Measurements from ENCODE around the gene ELP5. TPM values are rescaled to one million over a fixed set of nuclear protein-coding genes. Genes with fewer than 3 reads are reported as not detected.
"Not testable (repeated sequence)": the region's sequence is repeated elsewhere in the genome, so short reads cannot be mapped to it uniquely, and the experiment has no call there.

ELP5 gene
- polyA plus RNA-seq, 4 donors, result 43.7 to 61.9 (median 50.9) TPM

DNA sequence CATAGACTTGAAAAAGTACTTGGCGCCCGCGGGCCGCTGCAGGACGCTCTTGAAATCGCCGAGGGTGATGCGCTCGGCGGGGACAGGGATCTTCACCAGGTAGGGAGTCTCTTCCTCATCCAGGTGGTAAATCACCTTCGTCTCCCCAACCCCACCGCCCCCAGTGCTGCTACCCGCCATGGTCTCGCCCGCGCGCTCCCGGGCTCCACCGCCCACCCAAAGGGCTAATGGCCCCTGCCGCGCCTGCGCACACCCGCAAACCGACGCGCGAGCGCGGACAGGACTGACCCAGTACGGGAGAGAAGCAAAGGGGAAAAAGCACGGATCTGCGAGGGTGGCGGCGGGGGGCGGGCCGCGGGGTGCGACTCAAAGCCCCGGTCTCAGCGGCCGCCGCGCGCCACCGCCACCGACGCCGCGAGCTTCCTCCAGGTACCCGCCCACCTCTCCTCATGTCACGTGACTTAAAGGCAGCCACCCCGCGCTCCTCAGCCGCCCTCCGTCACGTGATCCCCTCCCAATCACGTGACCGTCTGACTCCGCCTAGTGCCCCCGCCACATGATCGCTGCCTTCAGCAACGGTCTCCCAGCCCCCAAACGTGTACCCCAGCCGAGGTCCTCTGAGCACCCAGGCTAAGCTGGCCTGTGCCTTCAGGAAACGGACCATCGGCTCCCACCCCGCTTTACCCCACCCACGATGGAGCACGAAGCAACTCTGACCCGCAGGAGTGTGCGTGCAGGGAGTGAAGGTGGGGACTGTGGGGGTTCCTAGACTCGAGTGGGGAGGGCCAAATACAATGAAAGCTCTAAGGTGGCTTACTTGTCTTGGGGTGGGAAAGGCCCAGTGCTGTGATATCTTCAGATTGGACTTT, 17.7 kb upstream of the ELP5 start, which contains the start of gene DVL2:
Gene DVL2, minus strand, starts transcription at position 435 of the 869 bp plus-strand sequence. Its CDS starts 255 bp downstream, at position 180.
- DNase-seq (ENCODE audit: low read depth in 4 of 4, low spot score in 2 of 4), result peak in 1 of 4 donors; percentile 93

DNA sequence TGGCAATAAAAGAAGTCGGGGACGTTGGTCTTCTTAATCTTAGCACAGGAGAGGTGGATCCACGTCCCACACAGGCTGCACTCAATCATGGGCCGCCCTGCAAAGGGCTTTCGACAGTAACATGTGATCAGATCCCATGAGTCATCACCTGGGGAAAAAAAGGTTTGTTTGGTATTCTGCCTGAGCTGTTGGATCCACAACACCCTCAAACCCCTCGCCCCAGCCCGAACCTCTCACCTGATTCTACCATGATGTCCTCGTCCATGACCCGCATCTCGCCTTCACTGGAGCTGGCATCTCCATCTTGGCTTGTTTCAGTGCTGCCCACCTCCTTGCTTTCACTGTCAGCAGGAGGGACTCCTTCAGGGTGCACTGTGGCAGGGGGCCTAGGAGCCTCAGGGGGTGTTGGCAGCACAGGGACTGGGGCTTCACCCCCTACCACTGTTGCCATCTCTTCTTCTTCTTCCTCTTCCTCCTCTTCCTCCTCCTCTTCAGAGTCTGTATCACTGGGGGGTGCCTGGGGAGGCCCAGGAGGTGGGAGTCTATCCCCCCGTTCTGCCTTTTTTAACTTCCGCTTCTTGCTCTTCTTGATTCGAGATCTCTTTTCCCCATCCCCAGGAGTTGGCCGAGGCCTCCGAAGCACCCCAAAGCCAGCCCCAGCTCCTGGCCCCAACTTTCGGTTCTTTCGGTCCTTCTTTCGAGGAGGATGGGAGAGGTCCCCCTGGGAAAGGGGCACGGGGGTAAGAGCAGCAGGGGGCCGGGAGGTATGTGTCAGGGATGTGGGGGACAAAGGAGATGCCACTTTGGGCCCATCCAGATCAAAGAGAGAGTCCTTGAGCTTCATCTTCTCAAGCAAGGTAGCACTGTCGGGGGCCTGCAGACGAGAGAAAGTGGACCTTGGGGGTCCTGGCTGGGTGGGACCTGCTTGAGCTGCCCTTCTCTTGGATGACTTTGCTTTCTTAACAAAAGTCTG, 16.0 kb upstream of the ELP5 start:
- no peak for DNase-seq (ENCODE audit: low read depth in 4 of 4, low spot score in 2 of 4)

- DNase-seq (ENCODE audit: low read depth in 4 of 4, low spot score in 2 of 4), result no peak
Measured at GRCh38 chr17:7236808-7237207, 15.2 kb upstream of the ELP5 start.

GRCh38 chr17:7237266-7237760, 14.7 kb upstream of the ELP5 start:
- no peak for DNase-seq (ENCODE audit: low read depth in 4 of 4, low spot score in 2 of 4)

DNA sequence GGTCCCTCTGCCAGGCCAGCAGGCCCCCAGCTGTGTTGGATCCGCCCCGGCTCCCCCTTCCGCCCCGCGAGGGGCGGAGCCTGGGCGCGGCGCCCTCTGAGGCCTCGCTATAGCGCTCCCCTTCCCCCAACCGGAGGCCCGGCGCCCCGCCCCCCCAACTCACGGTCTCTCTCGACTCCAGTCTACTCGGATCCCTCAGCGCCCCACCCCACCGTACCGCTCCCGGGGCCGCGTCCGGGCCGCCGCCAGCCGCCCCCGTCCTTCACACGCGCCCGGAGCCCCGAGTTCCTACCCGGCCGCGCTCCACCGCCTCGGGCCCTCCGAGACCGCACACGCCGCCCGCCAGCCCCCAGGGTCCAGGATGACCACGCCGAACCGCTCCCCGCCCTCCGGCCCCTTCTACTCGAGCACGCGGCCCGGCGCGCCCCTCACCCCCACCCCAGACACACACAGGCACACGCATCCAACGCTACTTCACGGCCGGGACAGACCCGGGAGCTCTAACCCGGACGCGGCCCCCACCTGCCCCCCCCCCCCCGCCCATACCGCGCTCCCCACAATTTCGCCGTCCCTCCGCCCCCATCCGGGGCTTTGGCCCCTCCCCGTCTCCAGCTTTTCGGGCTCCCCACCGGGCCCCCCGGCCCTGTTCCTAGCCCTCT, 14.1 kb upstream of the ELP5 start:
- DNase-seq (ENCODE audit: low read depth in 4 of 4, low spot score in 2 of 4), result no peak

DNA sequence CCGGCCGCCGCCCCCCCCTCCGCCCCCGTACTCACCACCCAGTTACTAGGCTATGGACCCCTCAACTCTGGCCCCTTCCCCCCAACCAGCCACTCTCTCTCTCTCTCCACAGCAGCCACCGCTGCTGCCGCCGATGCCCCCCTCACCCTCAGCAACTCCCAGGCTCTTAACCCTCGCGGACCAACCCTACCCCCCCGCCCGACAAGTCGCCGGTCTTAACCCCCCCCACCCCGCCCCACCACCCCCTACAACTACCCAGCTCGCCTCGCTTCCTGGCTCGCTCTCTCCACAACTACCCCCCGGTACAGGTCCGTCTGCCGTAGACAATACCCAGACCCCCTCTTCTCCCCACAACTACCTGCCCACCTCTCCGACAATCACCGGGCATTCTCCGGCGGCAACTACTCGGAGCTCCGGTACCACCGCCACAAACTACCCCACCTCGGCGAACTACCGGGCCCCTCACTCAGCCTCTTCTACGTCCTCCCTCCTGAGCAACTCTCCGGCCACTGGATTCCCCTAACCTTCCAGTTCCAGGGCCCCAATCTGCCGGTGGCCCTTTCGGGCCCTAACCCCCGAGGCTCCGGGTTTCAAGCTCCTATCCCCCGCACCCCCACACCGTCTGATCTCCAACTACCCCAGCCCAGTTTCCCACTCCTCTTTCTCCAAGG, 13.5 kb upstream of the ELP5 start:
- no peak for DNase-seq (ENCODE audit: low read depth in 4 of 4, low spot score in 2 of 4)

- peak; percentile 94 to 99 (median 99) for DNase-seq (ENCODE audit: low read depth in 4 of 4, low spot score in 2 of 4)
Measured at GRCh38 chr17:7239091-7240027, 12.7 kb upstream of the ELP5 start, which contains the start of gene PHF23. PHF23 (minus strand) TSS chr17:7239457; CDS start chr17:7239279, 178 bp downstream.

GRCh38 chr17:7240375-7240774, 11.6 kb upstream of the ELP5 start:
- no peak for DNase-seq (ENCODE audit: low read depth in 4 of 4, low spot score in 2 of 4)

DNA sequence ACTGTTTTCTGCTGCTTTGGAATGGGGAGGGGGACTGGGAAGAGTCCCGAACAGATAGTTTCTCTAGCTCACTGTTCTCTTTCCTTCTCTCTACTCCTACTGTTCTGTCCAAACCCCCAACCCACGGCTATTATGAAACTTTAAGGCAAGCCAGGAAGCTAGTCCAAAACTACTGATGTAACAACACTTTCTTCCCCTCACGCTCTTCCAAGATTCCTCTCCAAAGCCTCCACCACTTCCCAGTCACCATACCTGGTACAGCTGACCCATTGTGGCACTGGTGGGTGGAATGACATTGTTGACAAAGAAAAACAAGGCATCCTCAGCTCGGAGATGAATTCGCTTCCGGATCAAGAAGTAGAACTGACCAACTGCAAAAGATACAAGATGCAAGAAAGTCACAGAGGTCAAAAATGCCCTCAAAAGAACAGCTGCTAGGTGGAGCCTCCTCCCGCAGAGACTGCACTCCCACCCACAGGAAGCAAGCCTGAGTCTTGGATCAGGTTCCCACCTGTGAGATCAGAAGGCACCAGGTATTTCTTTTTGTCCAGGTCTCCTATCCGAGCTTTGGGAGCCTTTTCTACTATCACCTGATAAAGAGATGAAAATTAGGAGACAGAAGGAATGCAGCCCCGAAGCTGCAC, 10.8 kb upstream of the ELP5 start:
- DNase-seq (ENCODE audit: low read depth in 4 of 4, low spot score in 2 of 4), result no peak

DNA sequence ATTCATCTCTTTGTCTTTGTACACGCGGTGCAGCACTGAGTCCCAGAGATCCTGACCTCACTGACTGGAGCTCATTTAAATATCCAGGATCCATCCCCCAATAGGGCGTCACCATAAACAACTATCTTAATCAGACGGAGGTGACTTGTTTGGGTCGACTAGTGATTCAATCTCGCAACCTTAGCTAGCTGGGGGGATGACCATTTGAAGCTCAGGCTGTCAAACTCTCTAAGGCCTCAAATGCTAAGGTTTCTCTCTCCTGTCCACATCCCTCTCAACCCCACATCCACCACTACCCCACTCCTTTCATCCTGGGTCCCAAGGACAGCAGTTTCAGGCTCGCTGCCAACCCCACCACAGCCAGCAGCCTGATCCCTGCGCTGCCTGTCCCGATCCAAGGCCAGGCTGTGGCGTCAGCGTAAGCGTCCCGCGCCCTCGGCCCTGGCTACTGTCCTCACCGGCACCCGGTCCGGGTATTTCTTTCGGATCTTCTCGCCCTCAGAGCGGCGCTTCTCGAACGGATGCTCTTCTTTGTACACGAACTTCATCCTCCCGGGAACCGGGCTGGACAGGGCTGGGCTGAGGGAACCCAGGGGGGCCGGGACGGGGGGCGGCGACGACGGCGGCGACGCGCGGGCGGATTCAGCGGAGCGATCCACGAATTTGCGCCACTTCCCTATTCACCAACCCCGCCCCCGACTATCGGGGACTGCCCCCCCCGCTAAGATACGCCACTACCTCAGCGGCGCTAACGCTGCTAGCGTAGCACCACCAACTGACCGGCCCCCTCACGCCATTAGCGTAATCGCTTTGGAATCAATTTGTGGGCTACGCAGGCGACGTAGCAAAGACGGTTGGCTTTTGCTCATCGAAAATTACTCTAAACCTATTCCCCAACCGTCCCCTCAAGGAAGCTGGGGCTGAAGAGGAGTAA, 10.0 kb upstream of the ELP5 start, which contains the start of gene GABARAP:
Gene GABARAP, minus strand, starts transcription at position 667 of the 934 bp plus-strand sequence. Its CDS starts 119 bp downstream, at position 548.
- peak in 3 of 4 donors; percentile 93 to 97 (median 95) for DNase-seq (ENCODE audit: low read depth in 4 of 4, low spot score in 2 of 4)

DNA sequence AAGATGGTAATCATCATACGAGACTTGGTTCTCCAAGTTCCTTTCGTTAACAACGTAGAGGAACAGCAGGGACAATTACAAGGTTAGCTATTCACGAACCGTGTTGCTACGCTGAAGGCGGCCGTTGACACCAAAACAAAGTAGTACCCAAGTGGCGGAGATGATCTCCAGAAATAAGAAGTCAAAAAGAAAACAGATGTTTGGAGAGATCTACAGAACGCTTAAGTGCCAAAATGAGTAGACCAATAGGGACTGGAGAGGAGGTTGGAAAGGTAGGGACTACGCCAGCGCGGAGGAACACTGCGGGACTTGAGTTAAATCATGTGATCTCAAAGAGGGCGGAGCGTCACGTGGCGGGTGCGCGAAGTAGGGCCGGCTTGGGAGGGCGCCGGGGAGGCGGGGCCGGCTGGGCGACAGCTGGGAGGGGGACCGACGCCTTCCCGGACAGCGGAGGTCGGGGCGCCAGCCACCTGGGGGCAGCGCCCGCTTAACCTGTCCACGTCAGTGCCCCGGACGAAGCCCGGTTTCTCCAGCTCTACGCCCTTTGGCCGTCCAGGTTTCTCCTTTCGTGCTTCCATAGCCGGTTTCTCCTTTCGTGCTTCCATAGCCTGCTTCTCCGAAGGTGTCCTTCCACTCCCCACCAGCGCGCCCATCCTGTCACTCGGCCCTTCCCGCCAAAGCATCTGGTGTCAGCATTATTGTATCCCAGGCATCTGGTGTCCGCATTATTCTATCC, 9.1 kb upstream of the ELP5 start:
- DNase-seq (ENCODE audit: low read depth in 4 of 4, low spot score in 2 of 4), result peak; percentile 94 to 100 (median 98)

DNA sequence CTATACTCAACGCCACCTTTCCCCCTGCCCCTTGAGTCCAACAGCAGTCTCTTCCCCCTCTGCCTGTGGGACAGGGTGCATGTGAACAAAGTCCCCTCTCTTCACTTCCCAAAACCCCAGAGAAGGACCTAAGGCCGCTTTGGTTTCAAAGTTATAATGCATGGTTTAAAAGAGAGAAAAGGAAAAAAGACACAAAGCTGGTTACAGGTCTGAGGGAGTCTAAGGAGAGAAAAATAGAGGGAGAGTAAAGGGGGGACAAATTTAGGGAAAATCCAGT, 8.6 kb upstream of the ELP5 start:
- no peak for DNase-seq (ENCODE audit: low read depth in 4 of 4, low spot score in 2 of 4)

DNA sequence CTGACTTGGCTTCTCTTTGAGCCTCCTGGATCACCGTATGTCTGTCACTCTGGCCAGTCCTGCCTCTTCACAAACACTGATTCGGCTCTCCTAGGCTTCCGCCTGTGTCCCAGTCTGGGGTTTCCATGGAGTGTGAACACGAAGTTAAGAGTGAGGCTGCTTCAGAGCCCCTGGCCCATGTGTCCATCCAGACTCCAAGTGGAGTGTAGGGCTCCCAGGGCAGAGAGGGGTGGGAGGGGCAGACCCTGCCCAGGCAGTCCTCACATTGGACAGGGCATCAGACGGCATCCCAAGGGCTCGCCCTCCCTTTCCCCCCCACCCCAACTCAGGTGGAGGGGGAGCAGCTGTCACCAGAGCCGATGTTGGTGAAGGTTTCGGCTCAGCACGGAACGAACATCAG, 8.2 kb upstream of the ELP5 start:
- DNase-seq (ENCODE audit: low read depth in 4 of 4, low spot score in 2 of 4), result not testable (repeated sequence)

GRCh38 chr17:7246779-7247178, 5.2 kb upstream of the ELP5 start:
- DNase-seq (ENCODE audit: low read depth in 4 of 4, low spot score in 2 of 4), result no peak

DNA sequence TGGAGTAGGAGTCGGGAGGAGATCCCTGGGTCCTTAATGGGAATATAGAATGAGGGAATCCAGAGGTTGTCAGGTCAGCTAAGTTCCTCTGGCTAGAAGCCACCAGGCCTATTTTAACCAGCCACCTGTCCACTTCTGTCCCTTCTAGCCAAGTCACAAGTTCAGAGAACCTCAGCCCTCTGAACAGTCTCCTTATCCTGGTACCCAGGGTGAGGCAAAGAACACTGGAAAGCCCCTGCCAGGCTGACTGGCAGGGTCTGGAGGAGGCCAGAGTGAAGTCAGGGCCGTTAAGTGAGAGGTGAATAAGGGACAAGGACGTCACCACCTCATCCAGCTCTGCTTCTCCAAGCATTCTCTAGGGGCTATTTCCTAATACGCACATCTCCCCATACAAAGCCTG, 3.2 kb upstream of the ELP5 start:
- DNase-seq (ENCODE audit: low read depth in 4 of 4, low spot score in 2 of 4), result no peak

DNA sequence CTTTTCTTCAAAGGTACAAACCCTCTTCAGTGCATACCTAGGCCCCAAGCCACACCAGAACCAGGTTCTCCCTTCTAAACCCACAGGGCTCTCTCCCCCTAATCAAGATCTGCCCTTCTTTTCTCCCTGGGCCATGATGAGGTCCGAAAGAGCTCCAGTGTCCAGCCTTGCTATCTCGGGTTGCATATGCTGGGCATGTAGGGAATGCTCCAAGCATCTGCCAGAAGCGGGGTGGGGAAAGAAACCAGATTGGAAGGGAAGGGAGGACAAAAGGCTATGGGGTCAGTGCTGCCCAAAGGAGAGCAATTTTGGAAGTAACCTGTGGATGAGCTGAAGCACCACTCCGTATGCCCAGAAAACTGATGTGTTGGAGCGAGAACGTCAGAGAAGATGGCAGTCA, 2.8 kb upstream of the ELP5 start:
- no peak for DNase-seq (ENCODE audit: low read depth in 4 of 4, low spot score in 2 of 4)

DNA sequence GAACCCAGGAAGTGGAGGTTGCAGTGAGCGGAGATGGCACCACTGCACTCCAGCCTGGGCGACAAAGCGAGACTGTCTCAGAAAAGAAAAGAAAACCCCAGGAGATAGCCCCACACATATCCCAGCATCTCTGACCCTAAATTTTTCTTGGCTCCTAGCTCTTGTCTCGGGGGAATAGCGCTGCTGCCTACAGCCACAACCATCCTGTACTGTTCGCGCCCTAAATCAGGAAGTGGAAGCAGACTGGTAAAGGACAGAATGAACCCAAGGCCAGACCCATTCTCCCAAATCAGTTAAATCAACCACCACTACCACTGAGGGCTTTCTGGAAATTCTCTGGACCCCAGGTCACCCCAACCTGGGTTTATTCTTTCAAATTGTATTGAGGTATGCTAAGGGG, 2.2 kb upstream of the ELP5 start:
- DNase-seq (ENCODE audit: low read depth in 4 of 4, low spot score in 2 of 4), result no peak
